Activated CD8-positive, alpha-beta memory T cell treated with anti-CD3 and anti-CD28 coated beads for 36 hours (primary cell): Measurements from ENCODE around the gene KDM4C. TPM values are rescaled to one million over a fixed set of nuclear protein-coding genes. Genes with fewer than 3 reads are reported as not detected.
"Not testable (repeated sequence)": the region's sequence is repeated elsewhere in the genome, so short reads cannot be mapped to it uniquely, and the experiment has no call there.

Experiments
- CTCF ChIA-PET: fragments of 350-600 bp; sonication (Branson Sonifier 250); formaldehyde crosslinking; loops from one replicate; lab custom pipeline; 2021; ENCODE audit warnings: antibody characterized with exemption; lab: Charles Lee
- POLR2A ChIA-PET: fragments of 350-600 bp; sonication (Branson Sonifier 250); formaldehyde crosslinking; loops from one replicate; lab custom pipeline; 2021; ENCODE audit warnings: antibody characterized with exemption; lab: Charles Lee
- total RNA-seq, 2 experiments: library from RNA; stranded (reverse); gene quantifications; one replicate each; pipeline ENCODE4 v1.2.3, GENCODE V29; 2021

The KDM4C gene
- total RNA-seq, 2 experiments from 2014 or later: 24.8 to 25.9 TPM

DNA sequence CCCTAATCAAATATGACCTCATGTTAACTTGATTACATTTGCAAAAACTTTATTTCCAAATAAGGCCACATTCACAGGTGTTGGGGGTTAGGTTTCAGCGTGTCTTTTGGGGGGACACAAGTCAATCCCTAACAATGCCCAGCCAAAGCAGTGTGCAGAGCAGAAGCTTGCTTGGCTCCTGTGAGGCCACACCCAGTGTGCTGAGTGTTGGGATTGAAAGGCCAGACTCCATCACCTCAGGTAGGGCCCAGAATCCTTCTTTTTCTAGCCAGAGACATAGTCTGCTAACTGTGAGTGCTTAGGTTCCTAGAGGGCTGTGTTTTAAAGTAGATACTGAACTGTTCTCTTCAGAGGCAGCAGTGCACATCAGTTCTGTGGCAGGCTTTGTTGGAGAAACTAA, 27.9 kb downstream of the KDM4C start:
- POLR2A ChIA-PET: no interaction called here
- CTCF ChIA-PET: no interaction called here

DNA sequence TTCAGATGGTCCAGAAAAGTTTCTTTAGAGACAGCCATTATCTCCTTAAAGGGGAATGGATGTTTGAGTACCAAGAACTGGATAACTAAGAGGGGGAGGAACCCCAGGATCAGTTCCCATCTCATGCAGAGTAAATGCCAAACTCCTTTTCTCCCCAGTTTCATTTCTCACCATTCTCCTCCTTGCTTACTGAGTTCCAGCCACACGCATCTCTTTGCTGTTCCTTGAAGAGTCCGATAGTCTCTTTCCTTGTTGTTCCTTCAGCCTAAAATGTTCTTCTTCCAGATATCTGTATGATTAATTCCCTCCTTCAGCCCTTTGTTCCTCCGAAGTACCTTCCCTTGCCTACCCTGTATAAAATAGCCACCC, 30.0 kb downstream of the KDM4C start:
- CTCF ChIA-PET: no interaction called here

DNA sequence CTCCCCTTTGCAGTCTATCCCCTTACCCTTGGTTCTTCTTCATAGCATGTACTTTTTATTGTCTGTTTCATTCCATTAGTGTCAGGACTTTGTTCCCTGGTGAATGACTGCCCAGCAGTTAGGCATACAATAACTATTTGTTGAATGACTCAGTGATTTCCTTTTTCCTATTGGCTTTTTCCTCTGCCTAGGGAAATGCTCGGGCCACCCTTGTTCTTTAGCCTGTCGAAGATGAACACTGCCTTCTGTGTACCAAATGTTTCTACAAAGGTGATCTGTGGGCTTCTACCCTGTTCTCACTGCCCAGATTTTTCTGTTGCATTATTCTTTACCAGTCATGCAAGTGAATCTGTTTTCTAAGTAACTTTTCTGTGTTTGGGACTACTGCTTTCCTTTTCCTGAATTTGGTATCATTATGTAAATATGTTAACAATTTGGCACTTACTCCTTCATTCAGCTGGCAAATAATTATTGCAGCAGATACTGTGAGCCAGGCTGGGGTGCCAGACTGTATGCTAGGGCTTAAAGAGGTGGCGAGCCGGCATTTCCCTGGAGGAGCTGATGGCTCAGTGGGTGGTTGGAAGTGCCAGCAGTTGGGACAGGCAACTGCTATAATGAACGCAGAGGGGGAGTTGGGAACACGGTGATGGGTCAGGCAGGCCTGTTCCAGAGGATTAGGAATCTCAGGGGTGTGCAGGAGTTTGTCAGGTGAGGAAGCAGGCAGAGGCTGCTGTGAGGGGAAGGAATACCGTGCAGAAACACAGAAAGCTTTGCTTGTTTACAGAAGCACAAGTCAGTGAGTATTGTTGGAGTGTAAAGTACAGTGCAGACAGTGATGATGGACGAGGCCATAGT, 30.6 kb downstream of the KDM4C start:
- CTCF ChIA-PET: no interaction called here
- POLR2A ChIA-PET: no interaction called here

More for the DNA sequence above, 30.0 kb downstream of the KDM4C start:
- POLR2A ChIA-PET: no interaction called here

DNA sequence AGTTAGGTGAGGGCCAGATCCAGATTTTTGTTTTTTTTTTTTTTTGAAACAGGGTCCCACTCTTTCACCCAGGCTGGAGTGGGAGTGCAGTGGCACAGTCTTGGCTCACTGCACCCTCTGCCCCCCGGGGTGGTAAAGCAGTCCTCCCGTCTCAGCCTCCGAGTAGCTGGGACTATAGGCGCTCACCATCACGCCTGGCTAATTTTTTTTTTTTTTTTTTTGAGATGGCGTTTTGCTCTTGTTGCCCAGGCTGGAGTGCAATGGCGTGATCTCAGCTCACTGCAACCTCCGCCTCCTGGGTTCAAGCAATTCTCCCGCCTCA, 31.2 kb downstream of the KDM4C start:
- CTCF ChIA-PET, POLR2A ChIA-PET: not testable (repeated sequence)

DNA sequence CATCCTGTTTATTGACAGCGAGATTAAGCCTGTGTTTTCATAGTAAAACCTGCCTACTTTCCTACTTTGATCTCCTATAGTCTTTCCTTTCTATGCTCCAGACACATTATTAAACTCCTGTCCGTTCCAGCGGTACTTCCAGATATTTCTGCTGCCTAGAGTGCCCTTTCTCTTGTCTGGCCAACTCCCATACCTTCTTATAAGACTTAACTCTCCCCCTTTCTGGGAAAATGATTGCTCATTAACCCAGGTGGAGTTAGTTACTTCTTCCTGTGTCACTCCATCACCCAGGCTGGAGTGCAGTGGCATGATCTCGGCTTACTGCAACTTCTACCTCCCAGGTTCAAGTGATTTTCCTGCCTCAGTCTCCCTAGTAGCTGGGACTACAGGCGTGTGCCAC, 33.1 kb downstream of the KDM4C start:
- POLR2A ChIA-PET: no interaction called here

DNA sequence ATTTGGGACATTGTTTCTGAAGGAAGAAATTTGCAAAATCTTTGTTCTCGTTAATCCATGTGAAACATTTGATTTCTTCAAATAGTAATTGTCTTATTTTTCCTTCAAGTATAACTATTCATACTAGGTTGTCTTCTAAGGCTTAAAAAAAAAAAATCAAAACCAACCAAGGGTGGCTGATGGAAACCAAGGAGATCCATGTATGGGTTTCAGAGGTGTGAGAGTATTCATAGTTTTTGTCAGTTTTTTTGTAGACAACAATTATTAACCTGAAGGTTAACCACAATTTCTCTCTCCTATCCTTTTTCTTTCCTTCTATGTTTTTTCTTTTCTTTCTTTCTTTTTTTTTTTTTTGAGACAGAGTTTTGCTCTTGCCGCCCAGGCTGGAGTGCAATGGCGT, 35.4 kb downstream of the KDM4C start:
- ChIA-PET POLR2A (no interaction called here), CTCF (no interaction called here)

More for the DNA sequence above, 33.1 kb downstream of the KDM4C start:
- CTCF ChIA-PET: no interaction called here

DNA sequence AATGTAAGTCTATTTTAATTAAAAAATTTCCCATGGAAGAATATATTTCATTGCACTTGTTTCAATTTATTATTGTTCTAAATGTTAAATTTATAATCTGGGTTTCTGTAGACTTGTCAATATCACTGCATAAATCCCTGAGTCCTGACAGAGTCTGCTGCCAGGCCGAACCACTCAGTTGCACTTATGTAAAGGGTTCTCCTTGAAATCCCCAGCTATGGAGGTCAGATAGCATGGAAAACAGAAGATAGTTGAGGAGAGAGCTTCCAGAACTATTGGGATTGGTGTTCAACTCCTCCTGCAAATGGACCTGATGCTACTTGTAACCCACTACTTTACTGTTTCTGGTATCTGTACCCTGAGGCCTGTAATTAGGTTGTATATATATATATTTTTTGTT, 37.2 kb downstream of the KDM4C start:
- ChIA-PET POLR2A (no interaction called here), CTCF (no interaction called here)

DNA sequence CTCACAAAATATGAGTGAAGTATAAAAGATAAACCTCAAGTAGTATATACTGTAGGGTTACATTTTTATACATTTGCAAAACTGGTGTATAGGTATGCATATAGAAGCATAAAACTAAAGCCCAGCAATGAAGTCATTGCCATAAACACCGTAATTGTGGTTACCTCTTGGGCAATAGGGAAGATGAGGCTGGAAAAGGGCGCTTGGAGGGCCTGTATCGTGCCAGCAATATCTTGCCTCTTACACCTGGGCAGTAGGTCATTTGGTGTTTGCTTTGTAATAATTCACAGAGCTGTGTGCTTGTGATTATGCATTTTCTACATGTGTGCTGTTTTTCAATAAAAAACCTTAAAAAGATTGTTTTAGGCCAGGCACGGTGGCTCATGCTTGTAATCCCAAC, 45.2 kb downstream of the KDM4C start:
- CTCF ChIA-PET: no interaction called here
- POLR2A ChIA-PET: no interaction called here

DNA sequence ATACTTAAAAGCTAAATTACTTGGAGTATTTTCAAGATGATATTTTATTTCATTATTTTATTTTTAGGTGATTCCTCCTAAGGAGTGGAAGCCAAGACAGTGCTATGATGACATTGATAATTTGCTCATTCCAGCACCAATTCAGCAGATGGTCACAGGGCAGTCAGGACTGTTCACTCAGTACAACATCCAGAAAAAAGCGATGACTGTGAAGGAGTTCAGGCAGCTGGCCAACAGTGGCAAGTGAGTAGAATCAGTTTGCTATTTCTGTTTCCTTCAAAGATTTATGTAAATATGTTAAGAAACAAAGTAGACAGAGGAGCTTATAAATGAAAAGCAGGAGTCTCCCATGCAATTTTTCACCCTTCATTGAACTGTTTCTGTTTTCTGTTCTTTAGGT, 47.8 kb downstream of the KDM4C start:
- CTCF ChIA-PET: no interaction called here
- POLR2A ChIA-PET: no interaction called here

DNA sequence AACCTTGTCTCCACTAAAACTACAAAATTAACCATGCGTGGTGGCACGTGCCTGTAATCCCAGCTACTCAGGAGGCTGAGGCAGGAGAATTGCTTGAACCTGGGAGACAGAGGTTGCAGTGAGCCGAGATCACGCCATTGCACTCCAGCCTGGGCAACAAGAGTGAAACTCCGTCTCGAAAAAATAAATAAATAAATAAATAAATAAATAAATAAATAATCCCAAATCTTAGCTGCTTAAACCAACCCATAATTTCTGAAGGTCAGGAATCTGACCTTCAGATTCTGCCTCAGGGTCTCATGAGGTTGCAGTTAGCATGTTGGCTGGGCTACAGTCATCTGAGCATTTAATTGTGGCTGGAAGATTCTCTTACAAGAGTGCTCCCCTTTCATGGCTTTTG, 48.5 kb downstream of the KDM4C start:
- POLR2A ChIA-PET, CTCF ChIA-PET: not testable (repeated sequence)

DNA sequence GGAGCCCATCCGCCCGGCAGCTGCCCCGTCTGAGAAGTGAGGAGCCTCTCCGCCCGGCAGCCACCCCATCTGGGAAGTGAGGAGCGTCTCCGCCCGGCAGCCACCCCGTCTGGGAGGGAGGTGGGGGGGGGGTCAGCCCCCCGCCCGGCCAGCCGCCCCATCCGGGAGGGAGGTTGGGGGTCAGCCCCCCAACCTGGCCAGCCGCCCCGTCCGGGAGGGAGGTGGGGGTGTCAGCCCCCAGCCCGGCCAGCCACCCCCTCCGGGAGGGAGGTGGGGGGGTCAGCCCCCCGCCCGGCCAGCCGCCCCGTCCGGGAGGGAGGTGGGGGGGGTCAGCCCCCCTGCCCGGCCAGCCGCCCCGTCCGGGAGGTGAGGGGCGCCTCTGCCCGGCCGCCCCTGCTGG, 49.9 kb downstream of the KDM4C start:
- CTCF ChIA-PET, POLR2A ChIA-PET: not testable (repeated sequence)

DNA sequence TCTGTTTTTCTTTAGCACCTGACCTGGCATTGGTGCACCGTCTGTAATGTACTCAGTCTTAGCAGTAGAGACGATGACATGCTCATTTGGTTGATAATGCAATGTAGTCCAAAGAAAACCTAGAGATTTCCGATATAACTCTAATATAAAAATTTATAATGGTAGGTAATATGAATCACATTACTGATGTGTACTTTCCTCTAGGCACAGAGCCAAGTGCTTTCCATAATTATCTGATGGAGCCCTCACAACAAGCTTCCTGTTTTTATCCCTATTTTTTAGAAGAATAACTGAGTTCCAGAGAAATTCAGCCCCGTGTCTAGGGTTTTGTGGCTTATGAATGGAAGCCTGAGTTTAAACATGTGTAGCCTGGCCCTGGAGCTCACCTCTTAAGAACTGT, 53.7 kb downstream of the KDM4C start:
- POLR2A ChIA-PET: no interaction called here
- CTCF ChIA-PET: no interaction called here

DNA sequence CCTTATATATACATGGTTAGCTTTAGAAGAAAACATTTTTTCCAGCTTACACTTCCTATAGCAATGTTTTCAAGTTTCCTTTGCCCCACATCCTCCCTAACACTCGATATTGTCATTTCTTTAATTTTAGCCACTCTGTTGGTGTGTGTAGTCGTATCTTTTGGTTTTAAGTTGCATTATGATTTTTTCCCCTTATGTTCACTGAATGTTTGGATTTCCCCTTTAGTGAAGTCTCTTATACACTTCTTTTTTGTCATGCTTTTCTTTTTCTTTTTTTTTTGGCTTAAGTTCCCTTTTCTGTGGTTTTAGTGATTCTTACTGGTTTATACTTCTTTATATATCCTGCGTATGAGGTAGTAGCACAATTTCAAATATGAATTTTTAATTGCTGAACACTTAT, 58.8 kb downstream of the KDM4C start:
- ChIA-PET CTCF (no interaction called here), POLR2A (no interaction called here)

DNA sequence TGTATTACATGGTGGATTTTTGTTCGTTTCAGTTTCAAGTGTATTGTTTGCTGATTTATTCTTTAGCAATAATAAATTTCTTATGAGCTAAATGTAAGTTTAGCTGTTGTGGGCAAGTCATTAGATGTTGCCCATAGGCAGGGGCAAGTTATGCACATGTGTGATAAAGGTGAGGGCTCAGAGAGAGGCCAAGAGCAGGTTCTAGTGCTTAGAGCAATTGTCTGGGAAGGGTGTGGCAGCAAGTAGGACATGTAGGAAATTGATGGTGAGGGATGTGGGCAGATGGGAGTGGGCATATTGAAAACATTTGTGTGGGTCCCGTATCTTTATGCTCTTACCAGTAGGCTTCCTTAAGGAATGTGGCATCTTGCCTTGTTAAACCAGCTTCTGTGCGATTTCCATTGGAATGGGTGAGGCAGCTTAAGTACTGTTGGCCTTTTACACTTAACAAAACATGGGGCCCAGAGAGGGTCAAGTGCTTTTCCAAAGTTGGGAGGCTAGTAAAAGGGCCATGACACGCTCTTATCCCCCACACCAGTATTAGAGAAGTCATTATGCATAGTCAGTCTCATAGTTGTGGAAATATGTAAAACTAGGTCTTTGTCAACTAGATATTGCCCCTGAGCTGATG, 60.6 kb downstream of the KDM4C start:
- POLR2A ChIA-PET: no interaction called here
- CTCF ChIA-PET: no interaction called here

DNA sequence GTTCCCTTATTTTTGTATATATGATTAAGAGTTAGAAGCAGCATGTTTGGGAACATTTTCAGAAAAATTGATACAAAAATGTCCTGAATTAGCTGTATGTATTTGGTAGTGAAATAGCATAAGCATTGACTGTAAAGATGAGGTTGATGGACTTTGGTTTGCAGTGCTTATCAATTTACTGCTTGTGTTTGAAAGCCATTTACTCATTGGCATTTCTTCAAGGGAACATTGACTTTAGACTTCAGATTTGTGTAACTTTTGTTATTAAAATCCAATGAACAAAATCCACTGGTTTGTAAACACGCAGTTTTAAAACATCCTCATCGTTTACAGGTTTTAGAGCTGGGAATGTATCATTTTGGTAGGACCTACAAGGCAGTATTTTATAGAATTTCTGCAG, 61.3 kb downstream of the KDM4C start:
- ChIA-PET POLR2A (no interaction called here), CTCF (no interaction called here)

DNA sequence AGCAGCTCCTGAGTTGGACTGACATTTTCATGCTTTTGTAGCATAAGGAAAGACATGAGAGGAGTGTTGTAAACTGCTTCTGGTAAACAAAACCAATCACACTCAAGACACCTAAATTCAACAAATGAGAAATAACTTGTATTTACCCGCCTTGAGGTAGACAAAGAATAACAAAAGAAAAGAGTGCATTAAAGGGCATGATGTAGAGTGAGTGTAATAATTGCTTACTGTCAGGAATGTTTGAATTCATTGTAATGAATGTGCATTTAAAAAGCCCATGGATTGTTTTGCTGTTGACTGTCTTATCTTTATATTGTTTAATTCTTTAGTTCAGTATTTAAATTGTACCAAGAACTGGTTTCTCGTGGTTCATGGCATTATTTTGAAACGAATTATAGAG, 61.8 kb downstream of the KDM4C start:
- CTCF ChIA-PET: no interaction called here
- POLR2A ChIA-PET: no interaction called here

DNA sequence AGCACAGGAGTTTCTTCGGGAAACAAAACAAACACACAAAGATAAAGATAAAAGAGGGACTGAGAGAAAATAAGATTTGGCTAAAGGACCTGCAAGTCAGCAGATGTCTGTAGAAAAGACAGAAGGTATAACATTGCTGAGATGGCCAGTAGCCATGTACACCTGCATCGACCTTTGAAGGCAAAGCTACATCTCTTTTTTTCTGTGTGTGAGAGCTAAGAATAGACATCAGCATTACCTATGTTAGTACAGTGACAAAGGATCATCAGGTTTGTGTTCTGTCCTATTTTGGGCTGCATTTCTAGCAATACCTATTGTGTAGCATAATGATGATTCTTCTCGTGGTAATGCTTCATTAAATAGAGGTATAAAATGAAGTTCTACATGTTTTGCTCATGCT, 64.9 kb downstream of the KDM4C start:
- ChIA-PET POLR2A (interaction anchor here (0.5 kb wide), 1 partner anchor 63 kb away, joined by 3 read pairs; no protein-coding TSS in a partner anchor), CTCF (no interaction called here)

DNA sequence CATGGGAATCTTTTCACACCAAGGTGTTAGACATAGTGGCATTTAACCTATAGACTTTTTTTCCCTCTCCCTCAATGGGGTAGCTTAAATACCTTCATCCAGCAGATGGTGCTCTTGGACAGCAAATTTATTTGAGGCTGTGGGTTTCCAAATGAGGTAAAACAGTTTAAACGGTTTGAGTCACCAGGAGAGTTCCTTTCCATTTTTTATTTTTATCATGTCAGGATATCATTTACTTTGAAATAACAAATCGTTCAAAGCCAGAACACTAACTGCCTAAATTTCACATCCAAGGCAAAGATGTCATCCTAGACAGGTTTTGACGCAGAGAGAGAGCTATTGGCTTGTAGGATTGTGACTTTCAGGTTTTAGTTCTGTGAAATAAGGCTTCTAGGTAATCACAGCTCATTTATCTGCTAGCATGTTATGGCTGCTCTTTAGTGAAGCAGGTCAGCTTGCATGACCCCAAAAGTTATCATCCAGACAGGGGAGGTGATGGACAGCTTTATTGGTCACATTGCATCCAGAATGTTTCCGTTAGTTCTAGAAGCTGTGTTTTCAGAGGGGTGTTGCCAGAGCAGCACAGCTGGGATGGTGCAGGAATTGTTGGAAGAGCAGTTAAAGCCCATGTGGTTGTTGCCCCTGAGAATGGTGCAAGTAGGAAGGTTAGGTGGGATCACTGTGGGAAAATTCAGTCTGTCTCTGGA, 69.8 kb downstream of the KDM4C start:
- ChIA-PET POLR2A (no interaction called here), CTCF (interaction anchor here (0.8 to 1.6 kb wide), 3 partner anchors 46 to 585 kb away, joined by 3 read pairs; no protein-coding TSS in a partner anchor)

DNA sequence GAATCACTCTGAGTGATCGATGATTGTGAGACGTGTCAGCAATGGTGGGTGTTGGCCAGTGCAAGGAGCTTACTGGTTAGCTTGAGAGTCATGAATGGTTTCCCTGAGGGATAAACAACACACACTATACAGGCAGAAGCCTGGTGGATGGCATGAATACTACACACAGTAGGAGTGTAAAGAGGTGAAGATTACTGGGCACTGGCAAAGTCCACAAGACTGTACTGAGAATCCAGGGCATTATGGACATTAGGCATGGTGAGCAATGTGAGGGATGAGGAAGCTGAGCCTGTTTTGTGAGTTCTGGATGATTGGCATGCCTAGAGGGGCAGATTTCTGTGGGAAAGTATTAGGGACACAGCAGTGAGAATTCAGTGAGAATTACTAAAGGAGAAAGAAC, 71.3 kb downstream of the KDM4C start:
- CTCF ChIA-PET: no interaction called here
- POLR2A ChIA-PET: no interaction called here

DNA sequence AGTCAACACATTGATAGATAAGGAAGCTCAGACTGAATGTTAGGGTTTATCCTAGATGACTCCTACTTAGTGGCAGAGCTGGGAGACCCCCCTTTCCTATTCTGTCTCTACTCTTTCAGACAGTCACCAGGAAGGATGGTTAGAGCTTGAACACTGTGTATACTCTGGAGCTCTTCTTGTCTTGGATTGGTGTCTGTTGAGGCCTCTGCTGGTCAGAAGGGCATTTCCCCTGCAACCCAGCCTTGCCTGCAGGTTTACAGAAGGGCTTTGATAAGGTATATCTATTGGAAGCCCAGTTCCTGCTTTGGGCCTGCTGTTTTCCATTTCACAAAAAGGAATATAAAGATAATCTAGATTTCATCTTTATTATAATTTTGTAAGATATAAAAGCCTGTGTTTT, 71.8 kb downstream of the KDM4C start:
- ChIA-PET POLR2A (no interaction called here), CTCF (no interaction called here)
